HepG2 (cell line): ENCODE data around the gene ADGRD1. TPM values are rescaled to one million over a fixed set of nuclear protein-coding genes. Genes with fewer than 3 reads are reported as not detected.
A peak's percentile ranks its signal among the peaks of the same experiment; 100 is the strongest.

ENCODE experiments used
- ATAC-seq: fragments of 200-7000 bp; cut with Tn5 transposase; 3 replicates; pipeline ENCODE4 v1.9.1; 2020; ENCODE audit warnings: mild to moderate bottlenecking, moderate library complexity
- BruUV-seq: library from RNA; stranded (reverse); fragments of 400-500 nt; replicated peaks from 2 replicates; lab custom pipeline; 2021; lab: Mats Ljungman, UMichigan
- CTCF ChIA-PET: fragments of 300-600 bp; formaldehyde crosslinking; extraction: SDS; loops from one replicate; lab custom pipeline; 2021; ENCODE audit warnings: low total read pairs, inconsistent platforms, low intra/inter-chr PET ratio; lab: Yijun Ruan, JAX
- POLR2A ChIA-PET: fragments of 350-600 bp; sonication (Branson Sonifier 250); formaldehyde crosslinking; loops from one replicate; lab custom pipeline; 2020; ENCODE audit warnings: antibody characterized with exemption, inconsistent platforms; lab: Yijun Ruan, JAX
- DNase-seq: peaks from one replicate; pipeline ENCODE4 v3.0.0-alpha.2; 2015; ENCODE audit warnings: low spot score
- FAIRE-seq: peaks from 3 replicates; lab custom pipeline; 2011; peaks lifted over from hg19 to GRCh38; lab: Jason Lieb, UNC
- H2AFZ ChIP-seq: one replicate; pipeline ENCODE4 v1.6.1; 2011; ENCODE audit warnings: low read length, inconsistent platforms
- H3K27ac ChIP-seq: fragments of 300-600 bp; 3 replicates; pipeline ENCODE4 v1.8.0; 2011; ENCODE audit warnings: mixed run types, mild to moderate bottlenecking, mixed read lengths, low read length, inconsistent platforms; ENCODE audit not compliant: insufficient read depth; ENCODE audit errors: extremely low read length
- H3K27me3 ChIP-seq, 2 experiments: fragments of 200-600 bp in 1 of 2; 2 replicates in 1 of 2; 3 replicates in 1 of 2; pipeline versions ENCODE4 v1.6.0 to v1.8.0; 2011; ENCODE audit warnings: low read length in 2 of 2, mild to moderate bottlenecking in 2 of 2, moderate library complexity in 2 of 2, inconsistent platforms in 1 of 2; ENCODE audit not compliant: insufficient read depth in 2 of 2, control insufficient read depth in 1 of 2
- H3K36me3 ChIP-seq, 2 experiments: fragments of 200-600 bp in 1 of 2; replicated peaks in 1 of 2; 2 replicates in 1 of 2; 3 replicates in 1 of 2; pipeline versions ENCODE4 v1.5.1 to v1.8.0; 2011; ENCODE audit warnings: low read length in 2 of 2, inconsistent platforms in 1 of 2; ENCODE audit not compliant: insufficient read depth in 2 of 2, control insufficient read depth in 1 of 2
- H3K4me1 ChIP-seq: 2 replicates; pipeline ENCODE4 v1.5.1; 2012; ENCODE audit warnings: low read length, inconsistent platforms; ENCODE audit not compliant: insufficient read depth
- H3K4me2 ChIP-seq: 2 replicates; pipeline ENCODE4 v1.6.0; 2011; ENCODE audit warnings: low read depth, low read length, inconsistent platforms
- H3K4me3 ChIP-seq, 3 experiments: fragments of 200-600 bp in 1 of 3; sonication (generic), shearing (Covaris generic) in 1 of 3; replicated peaks in 1 of 3; 2 replicates each; pipeline ENCODE4 v1.5.1; 2011 to 2016; ENCODE audit warnings: low read length in 3 of 3, inconsistent platforms in 2 of 3, low read depth in 2 of 3, mild to moderate bottlenecking in 2 of 3, control low read depth in 1 of 3, mixed read lengths in 1 of 3; ENCODE audit not compliant: insufficient read depth in 1 of 3
- H3K79me2 ChIP-seq: one replicate; pipeline ENCODE4 v1.6.1; 2011; ENCODE audit warnings: low read length, inconsistent platforms; ENCODE audit not compliant: insufficient read depth
- H3K9ac ChIP-seq: 2 replicates; pipeline ENCODE4 v1.6.0; 2011; ENCODE audit warnings: mild to moderate bottlenecking, low read depth, low read length, inconsistent platforms; ENCODE audit not compliant: insufficient read depth
- H3K9me3 ChIP-seq: 2 replicates; pipeline ENCODE4 v1.5.1; 2012; ENCODE audit warnings: mild to moderate bottlenecking, low read length
- H4K20me1 ChIP-seq: 2 replicates; pipeline ENCODE4 v1.6.0; 2011; ENCODE audit warnings: inconsistent platforms, mild to moderate bottlenecking, low read length, moderate library complexity; ENCODE audit not compliant: insufficient read depth
- FIP1L1 ChIP-seq: fragments of 200-400 bp; formaldehyde crosslinking; IDR thresholded peaks from 2 replicates; pipeline ENCODE4 v1.6.1; 2018; ENCODE audit warnings: low read depth, mild to moderate bottlenecking, low read length, moderate library complexity, borderline replicate concordance; ENCODE audit not compliant: insufficient read depth
- HDAC2 ChIP-seq: sonication (generic); formaldehyde crosslinking; IDR thresholded peaks from 2 replicates; pipeline ENCODE4 v1.4.0; 2020; ENCODE audit warnings: missing genetic modification reagents
- HNF4G ChIP-seq, 2 experiments: sonication (generic) in 1 of 2; formaldehyde crosslinking in 1 of 2; IDR thresholded peaks; 2 replicates each; pipeline versions ENCODE4 v1.4.0 to v1.6.1; 2011 to 2020; ENCODE audit warnings: borderline replicate concordance in 2 of 2, low read depth in 2 of 2, mild to moderate bottlenecking in 2 of 2, low read length in 1 of 2, missing genetic modification reagents in 1 of 2, moderate library complexity in 1 of 2
- HOXA9 ChIP-seq: sonication (generic); formaldehyde crosslinking; IDR thresholded peaks from 2 replicates; pipeline ENCODE4 v1.8.1; 2022; ENCODE audit warnings: missing genetic modification reagents, mild to moderate bottlenecking, moderate library complexity, borderline replicate concordance
- MBD4 ChIP-seq: IDR thresholded peaks from 2 replicates; pipeline ENCODE4 v1.6.1; 2012; ENCODE audit warnings: low read length, inconsistent platforms, borderline replicate concordance
- NR2C2 ChIP-seq: sonication (generic); formaldehyde crosslinking; IDR thresholded peaks from 2 replicates; pipeline ENCODE4 v1.4.0; 2020; ENCODE audit warnings: missing genetic modification reagents, mild to moderate bottlenecking, moderate library complexity, borderline replicate concordance
- NR3C1 ChIP-seq: sonication (generic); formaldehyde crosslinking; IDR thresholded peaks from 2 replicates; pipeline ENCODE4 v1.4.0; 2020; ENCODE audit warnings: missing genetic modification reagents
- TRIM22 ChIP-seq: fragments of 450-650 bp; IDR thresholded peaks from 2 replicates; pipeline ENCODE4 v1.6.1; 2017
- YY1 ChIP-seq: IDR thresholded peaks from 2 replicates; pipeline ENCODE4 v1.6.1; 2011; ENCODE audit warnings: low read length, low read depth, moderate library complexity, mild to moderate bottlenecking; ENCODE audit not compliant: insufficient read depth, insufficient replicate concordance
- ZNF142 ChIP-seq: sonication (generic); formaldehyde crosslinking; IDR thresholded peaks from 2 replicates; pipeline ENCODE4 v1.4.0; 2020; ENCODE audit warnings: missing genetic modification reagents
- ZNF577 ChIP-seq: sonication (generic); formaldehyde crosslinking; IDR thresholded peaks from 2 replicates; pipeline ENCODE4 v1.4.0; 2020; ENCODE audit warnings: mild to moderate bottlenecking, low read depth, missing genetic modification reagents, borderline replicate concordance
- WGBS: methylation state at CpG from one replicate; pipeline ENCODE4 v1.1.6; 2017; ENCODE audit warnings: low lambda C conversion rate; 5-methylcytosine and 5-hydroxymethylcytosine counted together
- in situ Hi-C: cut with HindIII; loops from 2 replicates; pipeline ENCODE4 v1.10.0; 2017; ENCODE audit warnings: low pct_unique_long_range_greater_than_20kb; ENCODE audit not compliant: extremely low pct_ligation_motif_present
- intact Hi-C: fragments of 100-400 bp; cut with micrococcal nuclease; formaldehyde crosslinking; loops from one replicate; pipeline ENCODE4 v1.10.0; 2022; ENCODE audit not compliant: unreplicated experiment
- polyA plus RNA-seq, 8 experiments: library from polyadenylated mRNA; depleted of rRNA in 3 of 8; stranded (reverse) in 7 of 8; unstranded in 1 of 8; fragments of >200 nt; fragmentation: Illumina TruSeq in 4 of 8; extraction: Trizol in 4 of 8; gene quantifications; 2 replicates each; pipeline versions ENCODE4 v1.2.1 to v1.2.3, GENCODE V29; 2011 to 2016; ENCODE audit warnings: low read depth in 4 of 8, missing spikeins in 1 of 8, mixed read lengths in 1 of 8; ENCODE audit not compliant: insufficient read depth in 1 of 8
- total RNA-seq, 5 experiments: library from RNA; depleted of rRNA; stranded (reverse); fragments of >200 nt; fragmentation: Illumina TruSeq; extraction: Trizol; gene quantifications; 2 replicates each; pipeline ENCODE4 v1.2.3, GENCODE V29; 2016; ENCODE audit warnings: low read depth in 1 of 5
- TF ChIP-seq, protein P1 (sequence below): sonication (generic); formaldehyde crosslinking; IDR thresholded peaks from 2 replicates; pipeline ENCODE4 v1.4.0; 2020; ENCODE audit warnings: mild to moderate bottlenecking, missing genetic modification reagents
- TF ChIP-seq, protein P2 (sequence below): fragments of 450-650 bp; IDR thresholded peaks from 2 replicates; pipeline ENCODE4 v1.6.1; 2016

Gene ADGRD1
- total and polyA plus RNA-seq, 2 of the 13 experiments (the other 11 are each of a cell fraction or from before 2014, with no cell fraction given), result 0.46 to 12.4 TPM

GRCh38 chr12:130971925-130972585, 18.3 kb downstream of the ADGRD1 start:
- no peaks in the 10 kb centered on the region for H4K20me1 ChIP-seq
- peak overlapping the region in 2 of 3 experiments; percentile 13 to 33; a peak in 3 of 6 replicates for H3K4me3 ChIP-seq
- H3K36me3 ChIP-seq, result no peaks in the 10 kb centered on the region; a peak in 1 of 5 replicates
- no peaks in the 10 kb centered on the region for H3K79me2 ChIP-seq
- H3K4me2 ChIP-seq, result peak overlapping the region; percentile 68
- H3K27ac ChIP-seq, result peak overlapping the region; percentile 79
- in situ Hi-C loops (no loop called here), intact Hi-C loops (no loop called here)
- FAIRE-seq, result peak; percentile 71
- peak overlapping the region; percentile 39 for H3K9ac ChIP-seq
- H2AFZ ChIP-seq, result peak overlapping the region; percentile 56
- WGBS, result 28% methylated on average over 10 of the region's 15 CpGs
- POLR2A ChIA-PET, result interaction anchor here (1.0 to 2.6 kb wide), 7 partner anchors 11 to 101 kb away, joined by 3 to 45 read pairs (median 4); partner anchors contain the start of gene ADGRD1
- H3K27me3 ChIP-seq, result no peaks in the 10 kb centered on the region
- peaks cover 54% of the 10 kb centered on the region for H3K4me1 ChIP-seq
- no peaks in the 10 kb centered on the region for H3K9me3 ChIP-seq
- DNase-seq, result peak; percentile 68
- CTCF ChIA-PET, result no interaction called here
- peak; percentile 82 for ATAC-seq
- TSS peak; percentile 80 for BruUV-seq
- no peak for TF ChIP-seq YY1
- TF ChIP-seq ZNF577 (CRISPR knock-in tag), result no peak
- TF ChIP-seq HOXA9, result no peak
- no peak for TF ChIP-seq NR3C1 (CRISPR knock-in tag)
- TF ChIP-seq FIP1L1, result no peak
- TF ChIP-seq, protein P1, sequence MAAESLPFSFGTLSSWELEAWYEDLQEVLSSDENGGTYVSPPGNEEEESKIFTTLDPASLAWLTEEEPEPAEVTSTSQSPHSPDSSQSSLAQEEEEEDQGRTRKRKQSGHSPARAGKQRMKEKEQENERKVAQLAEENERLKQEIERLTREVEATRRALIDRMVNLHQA (CRISPR knock-in tag), result no peak
- no peak for TF ChIP-seq ZNF142 (CRISPR knock-in tag)
- TF ChIP-seq MBD4, result no peak
- TF ChIP-seq NR2C2 (CRISPR knock-in tag), result no peak
- TF ChIP-seq, protein P2, sequence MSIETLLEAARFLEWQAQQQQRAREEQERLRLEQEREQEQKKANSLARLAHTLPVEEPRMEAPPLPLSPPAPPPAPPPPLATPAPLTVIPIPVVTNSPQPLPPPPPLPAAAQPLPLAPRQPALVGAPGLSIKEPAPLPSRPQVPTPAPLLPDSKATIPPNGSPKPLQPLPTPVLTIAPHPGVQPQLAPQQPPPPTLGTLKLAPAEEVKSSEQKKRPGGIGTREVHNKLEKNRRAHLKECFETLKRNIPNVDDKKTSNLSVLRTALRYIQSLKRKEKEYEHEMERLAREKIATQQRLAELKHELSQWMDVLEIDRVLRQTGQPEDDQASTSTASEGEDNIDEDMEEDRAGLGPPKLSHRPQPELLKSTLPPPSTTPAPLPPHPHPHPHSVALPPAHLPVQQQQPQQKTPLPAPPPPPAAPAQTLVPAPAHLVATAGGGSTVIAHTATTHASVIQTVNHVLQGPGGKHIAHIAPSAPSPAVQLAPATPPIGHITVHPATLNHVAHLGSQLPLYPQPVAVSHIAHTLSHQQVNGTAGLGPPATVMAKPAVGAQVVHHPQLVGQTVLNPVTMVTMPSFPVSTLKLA, result no peak
- TF ChIP-seq HDAC2, result 0 out of 2 replicates have a peak, but pooled peaks have one; percentile 28
- TF ChIP-seq TRIM22, result no peak
- TF ChIP-seq HNF4G (IDR thresholded peaks at IDR 0.05; ENCODE audit: borderline replicate concordance, low read depth, low read length), result peak; percentile 58; the same call in 1 of the 2 replicates
- peak; percentile 70; the same call in 1 of the 2 replicates for TF ChIP-seq HNF4G (CRISPR knock-in tag; IDR thresholded peaks at IDR 0.05; ENCODE audit: borderline replicate concordance, low read depth)
